ENCODE measurements around the gene CLEC4M. TPM values are rescaled to one million over a fixed set of nuclear protein-coding genes. Genes with fewer than 3 reads are reported as not detected.
"Not testable (repeated sequence)": the region's sequence is repeated elsewhere in the genome, so short reads cannot be mapped to it uniquely, and the experiment has no call there.

Gene CLEC4M
- total and polyA plus RNA-seq, 7 donors: under 0.01 to 1.4 (median 0.82) TPM; not detected in 4

DNA sequence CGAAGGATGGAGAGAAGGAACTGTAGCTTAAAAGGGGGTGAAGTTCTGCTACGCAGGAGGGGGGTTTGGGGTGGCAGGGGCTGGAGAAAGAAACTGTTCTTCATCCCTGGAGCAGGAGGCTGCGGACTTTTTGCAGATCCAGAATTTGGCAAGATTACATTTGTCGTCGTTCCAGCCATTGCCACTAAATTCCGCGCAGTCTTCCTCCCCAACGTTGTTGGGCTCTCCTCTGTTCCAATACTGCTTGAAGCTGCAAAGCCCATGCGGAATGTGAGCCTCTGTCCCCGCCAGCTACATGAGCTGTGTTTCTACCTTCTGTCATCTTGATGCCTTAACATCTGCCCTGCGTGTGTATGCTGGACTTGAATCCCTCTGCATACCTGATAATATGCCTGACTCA lies 20.1 kb upstream of the CLEC4M start:
- peak; percentile 10 for DNase-seq
- Histone ChIP-seq H3K4me1 (no peaks in the 10 kb centered on the region), H3K27ac (no peak overlapping the region), H3K36me3 (no peaks in the 10 kb centered on the region), H3K9me3 (no peaks in the 10 kb centered on the region), H3K4me3 (no peak overlapping the region), H3K27me3 (peaks cover 0 to 17% (median 6%) of the 10 kb centered on the region in 3 donors)
- intact Hi-C loops (cut with DNase I): no loop called here
- WGBS, 2 donors: 80 to 81% methylated on average over 11 of the region's 11 CpGs
- TF ChIP-seq POLR2AphosphoS5 (IDR thresholded peaks at IDR 0.05): no peak

GRCh38 chr19:7743425-7743841 lies 19.6 kb upstream of the CLEC4M start:
- TF ChIP-seq POLR2A (IDR thresholded peaks at IDR 0.05): no peak
- TF ChIP-seq EP300 (IDR thresholded peaks at IDR 0.05): no peak
- TF ChIP-seq, protein P1, sequence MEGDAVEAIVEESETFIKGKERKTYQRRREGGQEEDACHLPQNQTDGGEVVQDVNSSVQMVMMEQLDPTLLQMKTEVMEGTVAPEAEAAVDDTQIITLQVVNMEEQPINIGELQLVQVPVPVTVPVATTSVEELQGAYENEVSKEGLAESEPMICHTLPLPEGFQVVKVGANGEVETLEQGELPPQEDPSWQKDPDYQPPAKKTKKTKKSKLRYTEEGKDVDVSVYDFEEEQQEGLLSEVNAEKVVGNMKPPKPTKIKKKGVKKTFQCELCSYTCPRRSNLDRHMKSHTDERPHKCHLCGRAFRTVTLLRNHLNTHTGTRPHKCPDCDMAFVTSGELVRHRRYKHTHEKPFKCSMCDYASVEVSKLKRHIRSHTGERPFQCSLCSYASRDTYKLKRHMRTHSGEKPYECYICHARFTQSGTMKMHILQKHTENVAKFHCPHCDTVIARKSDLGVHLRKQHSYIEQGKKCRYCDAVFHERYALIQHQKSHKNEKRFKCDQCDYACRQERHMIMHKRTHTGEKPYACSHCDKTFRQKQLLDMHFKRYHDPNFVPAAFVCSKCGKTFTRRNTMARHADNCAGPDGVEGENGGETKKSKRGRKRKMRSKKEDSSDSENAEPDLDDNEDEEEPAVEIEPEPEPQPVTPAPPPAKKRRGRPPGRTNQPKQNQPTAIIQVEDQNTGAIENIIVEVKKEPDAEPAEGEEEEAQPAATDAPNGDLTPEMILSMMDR (IDR thresholded peaks at IDR 0.05): no peak
- TF ChIP-seq POLR2AphosphoS5 (IDR thresholded peaks at IDR 0.05): no peak
- peak; percentile 36 for DNase-seq
- WGBS, 2 donors: 58 to 62% methylated on average over 2 of the region's 2 CpGs

DNA sequence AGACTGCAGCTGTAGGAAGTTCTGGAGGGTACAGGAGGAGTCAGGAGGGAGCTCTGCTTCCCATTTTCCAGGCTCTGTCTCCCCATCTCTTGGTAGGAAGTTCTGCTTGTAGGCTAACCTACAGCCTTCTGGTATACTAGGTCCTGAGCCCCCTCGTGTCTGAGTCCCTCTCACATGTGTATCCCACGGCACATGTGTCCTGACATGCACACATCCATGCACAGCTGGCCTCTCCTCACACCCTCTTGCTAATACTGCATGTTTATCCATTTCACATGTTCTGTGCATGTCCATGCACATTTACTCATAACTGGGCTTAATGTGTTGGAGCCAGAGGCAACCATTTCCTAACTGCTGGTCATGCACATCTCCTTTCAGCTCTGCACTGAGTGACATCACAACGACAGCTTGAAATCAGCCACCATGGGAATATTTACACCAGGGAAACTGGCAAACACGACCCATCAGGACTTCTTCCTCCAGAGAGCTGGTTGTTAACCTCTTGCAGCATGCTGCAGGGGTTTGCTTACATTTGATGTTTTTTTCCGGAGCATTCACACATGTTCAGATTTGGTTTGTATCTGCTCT lies 18.8 kb upstream of the CLEC4M start:
- peak; percentile 15 for DNase-seq
- peaks cover 0 to 26% (median 6%) of the 10 kb centered on the region in 3 donors for H3K27me3 ChIP-seq
- TF ChIP-seq EP300 (IDR thresholded peaks at IDR 0.05) (no peak), POLR2AphosphoS5 (IDR thresholded peaks at IDR 0.05) (no peak), POLR2A (IDR thresholded peaks at IDR 0.05) (no peak)
- TF ChIP-seq, protein P1 (IDR thresholded peaks at IDR 0.05): no peak
- H3K27ac ChIP-seq: no peak overlapping the region
- H3K9me3 ChIP-seq: no peaks in the 10 kb centered on the region
- H3K4me3 ChIP-seq: no peak overlapping the region
- intact Hi-C loops (cut with DNase I): no loop called here
- 61 to 65% methylated on average over 5 of the region's 5 CpGs for WGBS, 2 donors
- no peaks in the 10 kb centered on the region for H3K4me1 ChIP-seq
- H3K36me3 ChIP-seq: no peaks in the 10 kb centered on the region

More at GRCh38 chr19:7743425-7743841, 19.6 kb upstream of the CLEC4M start:
- intact Hi-C loops (cut with DNase I): no loop called here
- Histone ChIP-seq H3K9me3 (no peaks in the 10 kb centered on the region), H3K4me3 (no peak overlapping the region), H3K36me3 (no peaks in the 10 kb centered on the region), H3K27ac (no peak overlapping the region), H3K27me3 (peaks cover 0 to 21% (median 6%) of the 10 kb centered on the region in 3 donors), H3K4me1 (no peaks in the 10 kb centered on the region)

DNA sequence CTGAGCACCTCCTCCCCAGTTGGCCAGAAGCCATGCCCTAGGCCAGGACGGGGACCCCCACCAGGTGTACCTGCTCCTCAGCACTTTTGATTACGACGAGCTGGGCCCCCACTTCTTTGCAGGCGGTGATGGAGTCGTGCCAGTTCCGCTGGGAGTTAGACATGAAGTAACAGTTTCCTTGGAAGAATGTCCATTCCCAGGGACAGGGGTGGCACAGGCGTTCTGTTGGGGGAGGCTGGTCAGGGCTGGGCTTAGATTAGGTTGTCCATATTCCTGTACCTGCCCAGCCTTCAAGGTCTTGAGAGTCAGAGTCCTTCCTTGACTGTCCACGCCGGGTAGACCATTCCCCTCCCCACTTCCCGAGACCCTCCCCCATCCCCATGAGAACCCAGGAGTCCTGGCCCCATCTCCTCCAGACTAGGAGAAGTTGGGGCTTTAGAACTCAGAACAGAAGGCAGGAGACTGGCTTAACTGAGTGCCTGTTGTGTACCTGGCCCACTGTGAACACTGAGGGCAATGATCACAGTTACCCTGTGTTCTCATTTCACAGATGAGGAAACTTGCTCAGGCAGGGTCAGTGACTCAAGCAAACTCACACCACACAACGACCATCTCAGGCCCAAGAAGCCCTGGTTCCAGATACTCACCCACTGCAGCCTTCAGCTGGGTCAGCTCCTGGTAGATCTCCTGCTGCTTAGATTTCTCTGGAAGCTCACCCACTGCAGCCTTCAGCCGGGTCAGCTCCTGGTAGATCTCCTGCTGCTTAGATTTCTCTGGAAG lies 18.0 kb upstream of the CLEC4M start:
- no peak overlapping the region for H3K27ac ChIP-seq
- DNase-seq: peak; percentile 53
- H3K4me3 ChIP-seq: no peak overlapping the region
- intact Hi-C loops (cut with DNase I): no loop called here
- no peaks in the 10 kb centered on the region for H3K9me3 ChIP-seq
- TF ChIP-seq EP300 (IDR thresholded peaks at IDR 0.05) (no peak), POLR2A (IDR thresholded peaks at IDR 0.05) (no peak), POLR2AphosphoS5 (IDR thresholded peaks at IDR 0.05) (no peak)
- TF ChIP-seq, protein P1 (IDR thresholded peaks at IDR 0.05): no peak
- WGBS, 2 donors: 77 to 83% methylated on average over 12 of the region's 12 CpGs
- no peaks in the 10 kb centered on the region for H3K36me3 ChIP-seq
- no peaks in the 10 kb centered on the region for H3K4me1 ChIP-seq
- peaks cover 0 to 29% (median 6%) of the 10 kb centered on the region in 3 donors for H3K27me3 ChIP-seq

DNA sequence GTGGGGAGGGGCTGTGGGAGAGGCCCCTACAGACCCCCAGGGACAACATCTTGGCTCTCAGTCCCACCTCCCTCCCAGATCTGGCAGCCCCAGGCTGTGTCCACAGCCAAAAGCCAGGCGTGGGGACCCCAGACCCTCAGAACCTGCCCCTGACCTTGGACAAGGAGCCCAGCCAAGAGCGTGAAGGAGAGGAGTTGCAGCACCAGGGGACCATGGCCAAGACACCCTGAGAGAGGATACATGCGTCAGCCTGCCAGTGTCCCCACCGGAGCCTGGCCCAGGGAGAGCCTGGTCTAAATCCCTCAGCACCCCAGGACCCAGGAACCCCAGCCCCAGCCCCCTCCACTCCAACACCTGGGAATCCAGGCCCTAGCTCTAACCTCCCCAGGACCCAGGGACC lies 16.7 kb upstream of the CLEC4M start:
- H3K27ac ChIP-seq; H3K9me3 ChIP-seq; H3K36me3 ChIP-seq; H3K4me1 ChIP-seq; intact Hi-C loops (cut with DNase I): not testable (repeated sequence)
- H3K4me3 ChIP-seq: peak overlapping the region in 1 of 4 donors; percentile 12
- peaks cover 0 to 34% (median 6%) of the 10 kb centered on the region in 3 donors for H3K27me3 ChIP-seq
- WGBS, 2 donors: 69 to 80% methylated on average over 4 of the region's 4 CpGs
- peak; percentile 50 for DNase-seq
